H9 (cell line): ENCODE data around the gene KIAA1210. TPM values are rescaled to one million over a fixed set of nuclear protein-coding genes. Genes with fewer than 3 reads are reported as not detected.

ENCODE experiments used
- DNase-seq: peaks from one replicate; pipeline ENCODE4 v3.0.0-alpha.2; 2017
- H2AFZ ChIP-seq: one replicate; pipeline ENCODE4 v1.6.1; 2013; ENCODE audit warnings: mild to moderate bottlenecking, low read length, control low read depth, moderate library complexity
- H2AK5ac ChIP-seq: 2 replicates; pipeline ENCODE4 v1.6.1; 2013; ENCODE audit warnings: low read length, control low read depth, mixed read lengths; ENCODE audit not compliant: insufficient read length
- H2BK120ac ChIP-seq: one replicate; pipeline ENCODE4 v1.6.1; 2013; ENCODE audit warnings: low read depth, mild to moderate bottlenecking, low read length, control low read depth, inconsistent platforms; ENCODE audit not compliant: poor library complexity, severe bottlenecking
- H2BK12ac ChIP-seq: 2 replicates; pipeline ENCODE4 v1.6.1; 2013; ENCODE audit warnings: low read length, control low read depth, mixed read lengths, low read depth; ENCODE audit not compliant: insufficient read length
- H2BK15ac ChIP-seq: 2 replicates; pipeline ENCODE4 v1.6.1; 2013; ENCODE audit warnings: low read depth, low read length, control low read depth
- H2BK20ac ChIP-seq: one replicate; pipeline ENCODE4 v1.6.1; 2013; ENCODE audit warnings: low read depth, mild to moderate bottlenecking, low read length, control low read depth, inconsistent platforms; ENCODE audit not compliant: poor library complexity, severe bottlenecking
- H2BK5ac ChIP-seq: 2 replicates; pipeline ENCODE4 v1.6.1; 2013; ENCODE audit warnings: low read length, control low read depth, mixed read lengths; ENCODE audit not compliant: insufficient read length
- H3K14ac ChIP-seq: 2 replicates; pipeline ENCODE4 v1.6.1; 2013; ENCODE audit warnings: low read length, control low read depth; ENCODE audit not compliant: insufficient read depth
- H3K18ac ChIP-seq: 2 replicates; pipeline ENCODE4 v1.6.1; 2013; ENCODE audit warnings: low read depth, mild to moderate bottlenecking, mixed read lengths, low read length, control low read depth; ENCODE audit not compliant: insufficient read length
- H3K23ac ChIP-seq: 2 replicates; pipeline ENCODE4 v1.6.1; 2013; ENCODE audit warnings: low read length, control low read depth, mixed read lengths, low read depth; ENCODE audit not compliant: insufficient read length
- H3K23me2 ChIP-seq: 2 replicates; pipeline ENCODE4 v1.6.1; 2013; ENCODE audit warnings: low read depth, mild to moderate bottlenecking, mixed read lengths, low read length, control low read depth; ENCODE audit not compliant: insufficient read length, poor library complexity, severe bottlenecking
- H3K27ac ChIP-seq: 2 replicates; pipeline ENCODE4 v1.5.1; 2013; ENCODE audit warnings: low read length, control low read depth, mixed read lengths, low read depth; ENCODE audit not compliant: insufficient read length
- H3K27me3 ChIP-seq: 2 replicates; pipeline ENCODE4 v1.6.1; 2013; ENCODE audit warnings: low read length, control low read depth, inconsistent platforms; ENCODE audit not compliant: insufficient read depth
- H3K4ac ChIP-seq: 2 replicates; pipeline ENCODE4 v1.6.1; 2013; ENCODE audit warnings: low read depth, mild to moderate bottlenecking, control low read depth, inconsistent platforms, low read length, moderate library complexity
- H3K4me1 ChIP-seq: 2 replicates; pipeline ENCODE4 v1.6.1; 2013; ENCODE audit warnings: low read length, control low read depth, inconsistent platforms; ENCODE audit not compliant: insufficient read depth
- H3K4me2 ChIP-seq: 2 replicates; pipeline ENCODE4 v1.6.1; 2013; ENCODE audit warnings: low read length, control low read depth, mixed read lengths; ENCODE audit not compliant: insufficient read length, insufficient read depth
- H3K56ac ChIP-seq: 2 replicates; pipeline ENCODE4 v1.6.1; 2013; ENCODE audit warnings: low read depth, mild to moderate bottlenecking, mixed read lengths, low read length, control low read depth; ENCODE audit not compliant: insufficient read length
- H3K79me1 ChIP-seq: 2 replicates; pipeline ENCODE4 v1.6.1; 2013; ENCODE audit warnings: low read depth, mild to moderate bottlenecking, moderate library complexity, low read length, control low read depth, inconsistent platforms; ENCODE audit not compliant: insufficient read depth, poor library complexity, severe bottlenecking
- H3K79me2 ChIP-seq: 2 replicates; pipeline ENCODE4 v1.6.1; 2013; ENCODE audit warnings: low read length, control low read depth, inconsistent platforms; ENCODE audit not compliant: insufficient read depth
- H3K9ac ChIP-seq: 2 replicates; pipeline ENCODE4 v1.6.1; 2013; ENCODE audit warnings: low read length, control low read depth, mixed read lengths; ENCODE audit not compliant: insufficient read length; ENCODE audit errors: extremely low read depth
- H3K9me3 ChIP-seq: one replicate; pipeline ENCODE4 v1.6.1; 2013; ENCODE audit warnings: low read depth, low read length, inconsistent platforms; ENCODE audit not compliant: control insufficient read depth
- H3T11ph ChIP-seq: one replicate; pipeline ENCODE4 v1.6.1; 2013; ENCODE audit warnings: mild to moderate bottlenecking, low read length, control low read depth, inconsistent platforms
- H4K20me1 ChIP-seq: one replicate; pipeline ENCODE4 v1.6.1; 2013; ENCODE audit not compliant: control insufficient read depth, insufficient read length, insufficient read depth
- H4K5ac ChIP-seq: 2 replicates; pipeline ENCODE4 v1.6.1; 2013; ENCODE audit warnings: low read depth, mild to moderate bottlenecking, mixed read lengths, low read length, control low read depth; ENCODE audit not compliant: insufficient read length
- H4K8ac ChIP-seq: replicated peaks from 2 replicates; pipeline ENCODE4 v1.6.1; 2013; ENCODE audit warnings: low read length, control low read depth, mixed read lengths, low read depth; ENCODE audit not compliant: insufficient read length
- H4K91ac ChIP-seq: 2 replicates; pipeline ENCODE4 v1.6.1; 2013; ENCODE audit warnings: low read depth, mild to moderate bottlenecking, moderate library complexity, mixed read lengths, low read length, control low read depth; ENCODE audit not compliant: insufficient read length
- H3K27ac Mint-ChIP-seq, 3 experiments: 2 replicates in 2 of 3; 3 replicates in 1 of 3; pipeline ENCODE4 v1.8.0; 2020 to 2021; ENCODE audit warnings: mixed read lengths in 3 of 3, mild to moderate bottlenecking in 1 of 3, moderate library complexity in 1 of 3
- H3K27me3 Mint-ChIP-seq: 2 replicates; pipeline ENCODE4 v1.8.0; 2021; ENCODE audit warnings: low read depth, mild to moderate bottlenecking, moderate library complexity, mixed read lengths
- H3K36me3 Mint-ChIP-seq, 3 experiments: 2 replicates in 2 of 3; 3 replicates in 1 of 3; pipeline ENCODE4 v1.8.0; 2020 to 2021; ENCODE audit warnings: low read depth in 3 of 3, mixed read lengths in 3 of 3; ENCODE audit not compliant: insufficient read depth in 1 of 3
- H3K4me1 Mint-ChIP-seq, 2 experiments: 2 replicates each; pipeline ENCODE4 v1.8.0; 2020; ENCODE audit warnings: mixed read lengths in 2 of 2
- H3K4me3 Mint-ChIP-seq, 2 experiments: 2 replicates in 1 of 2; 3 replicates in 1 of 2; pipeline ENCODE4 v1.8.0; 2020 to 2021; ENCODE audit warnings: mild to moderate bottlenecking in 2 of 2, mixed read lengths in 2 of 2, moderate library complexity in 1 of 2
- H3K9me3 Mint-ChIP-seq, 2 experiments: 2 replicates in 1 of 2; 3 replicates in 1 of 2; pipeline ENCODE4 v1.8.0; 2020; ENCODE audit warnings: mild to moderate bottlenecking in 2 of 2, mixed read lengths in 2 of 2, moderate library complexity in 1 of 2
- WGBS: extraction: QIAGEN DNeasy Blood & Tissue Kit; methylation state at CpG from one replicate; pipeline ENCODE4 v1.1.7; 2013; ENCODE audit warnings: missing lambda C conversion rate, low lambda C conversion rate, mixed read lengths; ENCODE audit not compliant: insufficient read length; ENCODE audit errors: extremely low coverage; 5-methylcytosine and 5-hydroxymethylcytosine counted together
- total RNA-seq: library from RNA; stranded (reverse); gene quantifications from 2 replicates; pipeline ENCODE4 v1.2.1, GENCODE V29; 2021
- TF ChIP-seq, protein P1 (sequence below): fragments of 200-600 bp; sonication (generic); conservative IDR thresholded peaks from 3 replicates; pipeline ENCODE4 v1.8.0; 2021; ENCODE audit warnings: antibody characterized with exemption, mild to moderate bottlenecking

KIAA1210 gene
- total RNA-seq, 1 experiment from 2014 or later, result not detected

DNA sequence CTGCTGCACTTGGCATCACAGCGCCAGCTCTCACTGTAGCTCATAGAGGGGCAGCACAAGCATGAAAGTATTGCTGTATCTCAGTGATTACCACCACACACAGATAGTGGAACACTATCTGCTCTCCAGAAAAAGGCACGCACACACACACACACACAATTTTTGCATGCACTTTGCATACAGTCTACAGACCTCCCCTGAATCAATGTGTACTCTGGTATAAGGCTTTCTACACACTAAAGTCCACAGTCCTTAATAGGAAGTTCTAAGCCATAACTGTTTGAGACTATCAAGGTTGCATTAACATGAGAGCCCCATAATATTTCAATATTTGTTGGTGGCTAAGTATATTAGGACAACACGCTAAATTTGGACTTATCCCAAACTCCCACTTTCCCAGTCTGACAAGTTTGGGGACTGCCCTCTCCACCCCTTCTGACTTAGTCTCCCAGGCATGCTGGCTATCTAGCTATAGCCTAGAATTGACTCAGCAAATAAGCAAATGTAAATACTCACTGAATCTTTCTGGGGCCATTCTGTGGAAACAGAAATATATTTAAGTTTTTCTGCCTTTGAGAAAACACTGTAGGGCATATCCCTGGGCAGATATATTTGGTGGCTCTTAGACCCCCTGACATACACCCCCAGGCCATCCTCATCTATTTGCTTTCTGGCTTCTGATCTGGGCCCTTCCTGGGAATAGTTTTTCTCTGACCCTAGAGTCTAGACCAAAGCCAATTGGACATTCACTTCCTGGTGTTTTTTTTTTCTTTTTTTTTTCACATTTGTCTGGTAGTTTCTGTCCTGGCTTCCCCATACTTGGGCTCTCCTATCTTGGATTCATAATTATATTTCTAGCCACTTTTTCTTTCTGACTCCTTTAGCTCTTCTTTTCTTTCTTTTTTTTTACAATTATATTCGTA, 91.2 kb downstream of the KIAA1210 start:
- H4K20me1 ChIP-seq, result no peaks in the 10 kb centered on the region
- H4K8ac ChIP-seq, result no peak overlapping the region
- no peak overlapping the region for H3K4ac ChIP-seq
- no peak overlapping the region for H4K5ac ChIP-seq
- Mint-ChIP-seq H3K4me3 (no peak overlapping the region), H3K4me1 (peaks cover 5 to 8% of the 10 kb centered on the region in 2 experiments), H3K27ac (no peak overlapping the region), H3K36me3 (peaks cover 9 to 20% (median 13%) of the 10 kb centered on the region in 3 experiments), H3K9me3 (peaks cover 71 to 73% of the 10 kb centered on the region in 2 experiments), H3K27me3 (peaks cover 2% of the 10 kb centered on the region; the same call in 1 of the 2 replicates)
- no peak overlapping the region for H2BK12ac ChIP-seq
- H4K91ac ChIP-seq, result no peak overlapping the region
- H3K18ac ChIP-seq, result no peak overlapping the region
- peaks cover 24% of the 10 kb centered on the region for H3K9me3 ChIP-seq
- no peak overlapping the region for H2AFZ ChIP-seq
- H3K9ac ChIP-seq, result no peak overlapping the region
- no peak overlapping the region for H2AK5ac ChIP-seq
- no CpG with 5 or more reads among the region's 4 CpGs for WGBS
- no peaks in the 10 kb centered on the region for H3K79me1 ChIP-seq
- H3K4me2 ChIP-seq, result no peak overlapping the region
- no peak for DNase-seq
- H3K23me2 ChIP-seq, result no peaks in the 10 kb centered on the region
- no peak overlapping the region for H3T11ph ChIP-seq
- no peak overlapping the region for H3K56ac ChIP-seq
- no peak overlapping the region for H2BK5ac ChIP-seq
- no peak overlapping the region for H2BK120ac ChIP-seq
- H3K79me2 ChIP-seq, result no peaks in the 10 kb centered on the region
- H2BK15ac ChIP-seq, result no peak overlapping the region
- no peak overlapping the region for H2BK20ac ChIP-seq
- no peaks in the 10 kb centered on the region for H3K4me1 ChIP-seq
- TF ChIP-seq, protein P1, sequence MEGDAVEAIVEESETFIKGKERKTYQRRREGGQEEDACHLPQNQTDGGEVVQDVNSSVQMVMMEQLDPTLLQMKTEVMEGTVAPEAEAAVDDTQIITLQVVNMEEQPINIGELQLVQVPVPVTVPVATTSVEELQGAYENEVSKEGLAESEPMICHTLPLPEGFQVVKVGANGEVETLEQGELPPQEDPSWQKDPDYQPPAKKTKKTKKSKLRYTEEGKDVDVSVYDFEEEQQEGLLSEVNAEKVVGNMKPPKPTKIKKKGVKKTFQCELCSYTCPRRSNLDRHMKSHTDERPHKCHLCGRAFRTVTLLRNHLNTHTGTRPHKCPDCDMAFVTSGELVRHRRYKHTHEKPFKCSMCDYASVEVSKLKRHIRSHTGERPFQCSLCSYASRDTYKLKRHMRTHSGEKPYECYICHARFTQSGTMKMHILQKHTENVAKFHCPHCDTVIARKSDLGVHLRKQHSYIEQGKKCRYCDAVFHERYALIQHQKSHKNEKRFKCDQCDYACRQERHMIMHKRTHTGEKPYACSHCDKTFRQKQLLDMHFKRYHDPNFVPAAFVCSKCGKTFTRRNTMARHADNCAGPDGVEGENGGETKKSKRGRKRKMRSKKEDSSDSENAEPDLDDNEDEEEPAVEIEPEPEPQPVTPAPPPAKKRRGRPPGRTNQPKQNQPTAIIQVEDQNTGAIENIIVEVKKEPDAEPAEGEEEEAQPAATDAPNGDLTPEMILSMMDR, result no peak
- H3K27ac ChIP-seq, result no peak overlapping the region
- H3K23ac ChIP-seq, result no peak overlapping the region
- no peaks in the 10 kb centered on the region for H3K27me3 ChIP-seq
- H3K14ac ChIP-seq, result no peak overlapping the region
